Mucosa of rectum (tissue), 2 donors: ENCODE measurements around the gene OSCP1.
A peak's percentile ranks its signal among the peaks of the same experiment; 100 is the strongest.

Source experiments
- H3K27ac ChIP-seq, 2 donors: one replicate each; pipeline ENCODE4 v1.7.0; 2013; ENCODE audit warnings: inconsistent platforms in 2 of 2, low read depth in 2 of 2, low read length in 2 of 2
- H3K27me3 ChIP-seq, 2 donors: one replicate each; pipeline ENCODE4 v1.7.0; 2013; ENCODE audit warnings: low read length in 2 of 2; ENCODE audit not compliant: control insufficient read depth in 2 of 2, insufficient read depth in 2 of 2
- H3K36me3 ChIP-seq, 2 donors: one replicate each; pipeline ENCODE4 v1.7.0; 2013; ENCODE audit warnings: low read length in 2 of 2; ENCODE audit not compliant: control insufficient read depth in 2 of 2, insufficient read depth in 2 of 2
- H3K4me1 ChIP-seq, 2 donors: one replicate each; pipeline ENCODE4 v1.7.0; 2013; ENCODE audit warnings: low read length in 2 of 2, mild to moderate bottlenecking in 1 of 2; ENCODE audit not compliant: control insufficient read depth in 2 of 2, insufficient read depth in 2 of 2
- H3K4me3 ChIP-seq, 2 donors: one replicate each; pipeline ENCODE4 v1.7.0; 2013; ENCODE audit warnings: low read length in 2 of 2
- H3K9ac ChIP-seq, 2 donors: one replicate each; pipeline ENCODE4 v1.7.0; 2013; ENCODE audit warnings: low read length in 2 of 2, low read depth in 1 of 2, mild to moderate bottlenecking in 1 of 2
- H3K9me3 ChIP-seq, 2 donors: one replicate each; pipeline ENCODE4 v1.7.0; 2013; ENCODE audit warnings: low read length in 2 of 2; ENCODE audit not compliant: control insufficient read depth in 2 of 2
- donor health status: healthy.
- donor health status: Normal muscosa, but diverticular disease.

Gene OSCP1

DNA sequence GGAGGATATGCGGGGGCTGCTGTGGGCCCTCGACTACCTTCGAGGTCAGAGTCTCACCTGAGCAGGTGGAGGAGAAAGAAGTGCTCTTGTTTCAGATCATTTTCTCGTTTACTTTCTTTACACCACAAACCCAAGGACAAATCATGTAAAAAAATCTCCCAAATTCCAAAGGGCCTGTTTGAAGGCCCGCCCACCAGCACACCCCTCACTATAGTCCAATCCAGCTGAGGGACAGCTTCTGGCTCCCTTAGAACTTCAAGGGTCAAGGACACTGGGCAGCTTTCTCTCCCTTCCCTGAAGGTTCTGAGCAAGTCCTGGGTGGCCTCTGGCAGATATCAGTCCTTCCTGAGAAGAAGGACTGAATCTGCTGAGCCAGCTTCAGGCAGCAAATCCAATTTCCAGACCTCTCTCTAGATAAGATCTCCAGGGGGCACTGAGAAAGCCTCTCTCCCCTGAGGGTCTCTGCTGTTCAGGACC, 70.1 kb downstream of the OSCP1 start:
- Histone ChIP-seq H3K9me3 (no peaks in the 10 kb centered on the region), H3K27me3 (no peaks in the 10 kb centered on the region), H3K4me1 (peaks cover 22 to 31% of the 10 kb centered on the region in 2 donors), H3K9ac (no peak overlapping the region), H3K4me3 (no peak overlapping the region), H3K36me3 (peaks cover 3 to 4% of the 10 kb centered on the region in 2 donors), H3K27ac (no peak overlapping the region)

DNA sequence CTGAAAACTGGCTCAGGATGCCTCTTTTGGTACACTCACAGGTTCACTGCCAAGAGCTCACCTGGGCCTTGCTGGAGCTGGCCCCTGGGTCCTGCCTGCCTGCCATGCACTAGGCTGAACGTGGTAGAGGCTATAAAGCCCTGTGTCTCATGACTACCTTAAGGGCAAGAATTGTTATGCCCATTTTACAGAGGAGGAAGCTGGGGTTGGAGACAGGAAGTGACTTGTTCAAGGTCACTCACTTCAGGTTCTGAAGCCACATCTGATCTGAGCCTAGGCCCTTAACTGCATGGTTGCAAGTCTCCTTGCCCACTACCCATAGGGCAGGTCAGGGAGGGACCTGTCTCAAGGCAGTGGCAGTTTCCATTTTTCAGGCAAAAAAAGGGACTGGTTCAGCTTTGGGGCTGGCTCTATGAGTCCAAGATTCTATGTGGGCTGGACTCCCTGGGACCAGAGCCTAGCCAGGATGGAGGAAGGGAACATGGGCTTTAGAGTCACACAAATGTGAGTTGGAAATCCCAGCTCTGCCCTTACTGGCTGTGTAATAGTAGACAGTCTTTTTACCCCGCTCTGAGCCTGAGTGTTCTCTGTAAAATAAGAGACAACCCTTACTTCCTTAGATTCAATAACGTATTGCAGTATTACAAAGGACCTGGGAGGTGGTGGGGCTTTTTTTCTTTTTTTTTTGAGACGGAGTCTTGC, 72.3 kb downstream of the OSCP1 start:
- Histone ChIP-seq H3K4me1 (peaks cover 27 to 35% of the 10 kb centered on the region in 2 donors), H3K9ac (no peak overlapping the region), H3K36me3 (peaks cover 3 to 4% of the 10 kb centered on the region in 2 donors), H3K4me3 (no peak overlapping the region), H3K9me3 (no peaks in the 10 kb centered on the region), H3K27me3 (no peaks in the 10 kb centered on the region), H3K27ac (no peak overlapping the region)

DNA sequence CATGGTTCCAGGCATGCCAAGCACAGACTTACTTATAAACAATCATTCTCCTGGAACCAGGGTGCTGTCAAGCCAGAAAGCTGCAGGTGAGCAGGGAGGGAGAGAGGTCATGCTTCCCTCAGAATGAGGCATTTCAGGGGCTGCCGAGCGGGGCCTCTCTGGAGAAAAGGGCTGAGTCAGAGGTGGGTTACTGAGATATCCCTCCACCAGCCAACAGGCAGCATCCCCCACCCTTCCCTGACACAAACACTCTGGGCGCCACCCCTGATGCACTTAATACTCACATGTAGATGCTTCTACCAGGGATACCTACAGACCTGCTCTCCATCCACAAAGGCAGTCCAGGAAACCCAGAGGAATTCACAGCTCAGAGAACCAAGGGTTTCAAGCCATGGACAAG, 77.6 kb downstream of the OSCP1 start:
- Histone ChIP-seq H3K36me3 (peaks cover 2 to 3% of the 10 kb centered on the region in 2 donors), H3K27me3 (no peaks in the 10 kb centered on the region), H3K4me1 (peaks cover 43 to 54% of the 10 kb centered on the region in 2 donors), H3K9ac (peak overlapping the region in 1 of 2 donors; percentile 24), H3K9me3 (no peaks in the 10 kb centered on the region), H3K27ac (peak overlapping the region in 1 of 2 donors; percentile 96), H3K4me3 (no peak overlapping the region)

DNA sequence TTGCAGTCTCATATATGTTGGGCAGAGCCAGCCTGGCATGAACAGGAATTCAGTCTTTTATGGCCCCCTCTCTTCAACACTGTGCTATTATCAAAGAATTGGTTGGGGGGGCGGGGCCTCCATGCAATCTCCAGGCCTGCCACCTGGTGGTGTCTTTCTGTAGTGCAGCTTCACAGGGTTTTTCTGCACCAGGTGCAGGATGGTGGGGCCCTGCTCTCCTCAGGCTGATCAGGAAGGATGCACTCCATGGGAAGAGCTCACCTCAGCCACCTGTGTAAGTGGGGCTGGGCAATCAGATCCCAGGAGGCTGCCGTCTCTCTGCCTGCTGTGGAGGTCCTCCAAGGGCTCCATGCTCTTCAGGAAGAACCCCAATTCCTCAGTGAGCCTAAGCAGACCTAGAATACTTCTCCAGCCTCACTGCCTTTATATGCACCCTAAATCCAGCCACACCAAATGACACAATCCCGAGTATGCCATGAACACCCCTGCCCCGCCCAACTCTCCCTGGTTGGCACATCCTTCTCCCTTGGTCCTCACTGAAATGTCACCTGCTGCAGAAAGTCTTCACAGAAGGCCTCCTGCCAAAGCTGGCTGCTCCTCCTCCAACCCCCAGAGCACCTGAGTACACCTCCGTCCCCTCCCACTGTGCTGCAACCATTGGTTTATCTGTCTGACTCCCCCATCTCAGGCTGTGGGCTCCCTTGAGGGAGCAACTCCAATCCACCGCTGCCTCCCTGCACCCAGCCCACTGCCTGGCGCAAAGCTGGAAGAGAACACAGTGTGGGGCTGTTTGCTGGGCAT, 81.0 kb downstream of the OSCP1 start:
- H3K4me1 ChIP-seq, result peaks cover 47 to 49% of the 10 kb centered on the region in 2 donors
- H3K27ac ChIP-seq, result peak overlapping the region; percentile 19 to 40
- H3K9ac ChIP-seq, result peak overlapping the region in 1 of 2 donors; percentile 24

More for the DNA sequence above, 81.0 kb downstream of the OSCP1 start:
- Histone ChIP-seq H3K36me3 (peaks cover 2% of the 10 kb centered on the region in 2 donors), H3K4me3 (no peak overlapping the region), H3K9me3 (no peaks in the 10 kb centered on the region), H3K27me3 (no peaks in the 10 kb centered on the region)
